ENCODE data around the gene IL36A.

- no peak for TF ChIP-seq CTCF (IDR thresholded peaks at IDR 0.05)
- TF ChIP-seq POLR2A (IDR thresholded peaks at IDR 0.05): no peak
Measured at GRCh38 chr2:113025737-113026136, 20.5 kb downstream of the IL36A start.

Data from upper lobe of left lung (tissue), 4 donors.